Measurements from ENCODE around the gene CACNG4. TPM values are rescaled to one million over a fixed set of nuclear protein-coding genes. Genes with fewer than 3 reads are reported as not detected.

CACNG4 gene
- polyA plus RNA-seq (2012; ENCODE audit: insufficient read depth, insufficient read length, low read depth), result 16.0 TPM

DNA sequence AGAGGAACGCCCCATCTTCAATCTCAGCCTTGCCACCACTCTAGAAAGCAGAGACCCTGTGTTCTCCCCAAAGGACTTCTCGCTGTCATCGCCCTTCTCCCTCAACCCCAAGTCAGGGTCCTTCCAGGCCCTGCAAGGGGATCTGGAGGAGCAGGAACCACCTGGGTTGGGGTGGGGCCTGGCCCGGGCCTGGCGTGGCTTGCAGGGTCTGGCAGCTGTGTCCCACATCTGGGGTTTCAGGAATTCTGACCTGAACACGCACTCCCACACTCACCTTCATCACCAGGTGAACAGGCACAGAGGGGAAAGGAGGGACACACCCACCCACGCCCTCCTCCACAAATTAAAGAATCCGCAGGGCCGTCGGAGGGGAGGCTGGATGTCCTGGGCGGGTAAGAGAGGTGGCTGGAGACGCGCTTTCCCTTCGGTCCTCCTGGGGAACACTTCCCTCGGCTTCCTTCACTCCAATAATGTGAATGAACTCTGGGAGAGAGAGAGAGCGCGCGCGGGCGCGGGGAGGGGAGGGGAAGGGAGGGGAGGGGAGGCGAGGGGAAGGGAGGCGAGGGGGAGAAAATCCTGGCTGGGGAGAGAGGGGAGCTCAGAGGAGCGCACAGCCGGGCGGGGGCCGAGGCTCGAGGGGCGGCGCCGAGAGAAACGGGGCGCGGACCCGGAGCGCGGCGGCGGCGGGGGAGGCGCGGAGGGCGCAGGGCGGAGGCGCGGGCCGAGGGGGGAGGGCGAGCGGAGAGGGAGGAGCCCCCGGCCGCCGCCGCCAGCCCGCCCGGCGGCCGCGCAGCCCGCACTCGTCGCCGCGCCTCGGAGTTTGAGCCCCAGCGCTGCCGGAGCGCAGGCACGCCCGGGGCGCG is at the start of gene CACNG4:
Gene CACNG4 (plus strand): TSS at position 799 of the 863 bp plus-strand sequence. CDS start 205 bp downstream, outside the sequence.
- DNase-seq, result peak; percentile 61
- TF ChIP-seq, protein P1, sequence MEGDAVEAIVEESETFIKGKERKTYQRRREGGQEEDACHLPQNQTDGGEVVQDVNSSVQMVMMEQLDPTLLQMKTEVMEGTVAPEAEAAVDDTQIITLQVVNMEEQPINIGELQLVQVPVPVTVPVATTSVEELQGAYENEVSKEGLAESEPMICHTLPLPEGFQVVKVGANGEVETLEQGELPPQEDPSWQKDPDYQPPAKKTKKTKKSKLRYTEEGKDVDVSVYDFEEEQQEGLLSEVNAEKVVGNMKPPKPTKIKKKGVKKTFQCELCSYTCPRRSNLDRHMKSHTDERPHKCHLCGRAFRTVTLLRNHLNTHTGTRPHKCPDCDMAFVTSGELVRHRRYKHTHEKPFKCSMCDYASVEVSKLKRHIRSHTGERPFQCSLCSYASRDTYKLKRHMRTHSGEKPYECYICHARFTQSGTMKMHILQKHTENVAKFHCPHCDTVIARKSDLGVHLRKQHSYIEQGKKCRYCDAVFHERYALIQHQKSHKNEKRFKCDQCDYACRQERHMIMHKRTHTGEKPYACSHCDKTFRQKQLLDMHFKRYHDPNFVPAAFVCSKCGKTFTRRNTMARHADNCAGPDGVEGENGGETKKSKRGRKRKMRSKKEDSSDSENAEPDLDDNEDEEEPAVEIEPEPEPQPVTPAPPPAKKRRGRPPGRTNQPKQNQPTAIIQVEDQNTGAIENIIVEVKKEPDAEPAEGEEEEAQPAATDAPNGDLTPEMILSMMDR (IDR thresholded peaks at IDR 0.05; ENCODE audit: low read depth, low read length), result no peak
- Histone ChIP-seq H3K9me3 (no peaks in the 10 kb centered on the region), H3K4me1 (peaks cover 37% of the 10 kb centered on the region), H3K27me3 (no peaks in the 10 kb centered on the region), H3K4me3 (ENCODE audit: low read depth, low read length) (peak within 1 kb of the TSS; percentile 80), H3K36me3 (peaks cover 4% of the 10 kb centered on the region; the same call in 1 of the 2 replicates)

DNA sequence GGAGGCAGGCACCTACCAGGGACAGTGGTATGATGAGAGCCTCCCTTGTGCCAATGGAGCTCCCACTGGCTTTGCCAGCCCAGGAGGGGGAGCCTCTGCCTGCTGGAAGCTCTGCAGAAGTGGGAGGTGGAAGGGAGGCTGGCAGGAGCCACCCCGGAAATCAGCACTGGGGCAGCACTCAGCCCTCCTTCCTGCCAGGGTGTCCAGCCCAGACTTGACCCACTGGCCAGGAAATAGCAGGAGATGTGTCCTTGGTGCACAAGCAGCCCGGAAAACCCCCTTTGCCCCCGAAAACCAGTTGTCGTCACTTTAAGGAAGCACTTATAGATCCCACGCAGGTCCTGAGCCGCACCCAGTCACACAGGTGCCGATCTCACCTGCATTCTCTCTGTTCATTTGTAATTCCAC is 49.3 kb upstream of the CACNG4 start:
- no peak overlapping the region for H3K4me3 ChIP-seq (ENCODE audit: low read depth, low read length)
- H3K27me3 ChIP-seq, result no peaks in the 10 kb centered on the region
- DNase-seq, result peak; percentile 51
- no peaks in the 10 kb centered on the region; the same call in 1 of the 2 replicates for H3K4me1 ChIP-seq
- H3K36me3 ChIP-seq, result no peaks in the 10 kb centered on the region
- no peaks in the 10 kb centered on the region for H3K9me3 ChIP-seq
- TF ChIP-seq, protein P1 (IDR thresholded peaks at IDR 0.05; ENCODE audit: low read depth, low read length), result peak; percentile 62

DNA sequence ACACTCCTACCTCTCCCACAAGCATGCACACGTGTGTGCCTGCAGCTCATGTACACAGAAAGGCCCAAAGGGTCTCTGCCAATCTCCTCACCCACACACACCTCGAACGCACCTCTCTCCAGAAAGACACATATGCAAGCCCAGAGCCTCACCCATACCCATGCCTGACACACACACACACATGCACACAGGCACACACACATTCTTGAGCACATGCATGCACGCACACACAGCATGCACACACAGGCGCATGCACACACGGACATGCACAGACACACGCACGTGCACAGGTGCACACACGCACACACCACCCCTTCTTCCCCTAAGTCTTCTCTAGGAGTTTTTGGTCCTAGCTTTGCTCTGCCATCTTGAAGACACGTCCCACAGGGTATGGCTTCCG is 48.7 kb upstream of the CACNG4 start:
- no peaks in the 10 kb centered on the region for H3K27me3 ChIP-seq
- DNase-seq, result no peak

DNA sequence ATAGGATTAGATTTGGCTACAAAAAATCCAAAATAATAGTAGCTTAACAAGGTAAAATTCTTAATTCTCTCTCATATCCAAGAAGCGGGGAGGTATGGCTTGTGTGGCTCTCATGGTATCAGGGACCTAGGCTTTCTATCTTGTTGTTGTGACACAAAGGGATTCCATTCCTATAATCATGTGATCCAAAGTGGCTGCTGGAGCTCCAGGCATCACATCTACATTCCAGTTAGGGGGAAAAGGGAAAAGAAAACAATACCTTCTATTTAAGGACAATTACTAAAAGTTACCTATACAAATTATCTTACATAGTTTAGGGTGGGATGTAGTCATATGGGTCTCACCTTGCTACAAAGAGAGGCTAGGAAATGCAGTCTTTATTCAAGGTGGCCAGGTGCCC is 47.6 kb upstream of the CACNG4 start:
- no peaks in the 10 kb centered on the region; the same call in 1 of the 2 replicates for H3K4me1 ChIP-seq
- TF ChIP-seq, protein P1 (IDR thresholded peaks at IDR 0.05; ENCODE audit: low read depth, low read length), result no peak
- H3K4me3 ChIP-seq (ENCODE audit: low read depth, low read length), result no peak overlapping the region
- H3K36me3 ChIP-seq, result no peaks in the 10 kb centered on the region
- no peaks in the 10 kb centered on the region for H3K9me3 ChIP-seq
- H3K27me3 ChIP-seq, result no peaks in the 10 kb centered on the region
- no peak for DNase-seq

More for the DNA sequence above, 48.7 kb upstream of the CACNG4 start:
- Histone ChIP-seq H3K4me1 (no peaks in the 10 kb centered on the region; the same call in 1 of the 2 replicates), H3K36me3 (no peaks in the 10 kb centered on the region), H3K4me3 (ENCODE audit: low read depth, low read length) (no peak overlapping the region), H3K9me3 (no peaks in the 10 kb centered on the region)
- TF ChIP-seq, protein P1 (IDR thresholded peaks at IDR 0.05; ENCODE audit: low read depth, low read length), result no peak

DNA sequence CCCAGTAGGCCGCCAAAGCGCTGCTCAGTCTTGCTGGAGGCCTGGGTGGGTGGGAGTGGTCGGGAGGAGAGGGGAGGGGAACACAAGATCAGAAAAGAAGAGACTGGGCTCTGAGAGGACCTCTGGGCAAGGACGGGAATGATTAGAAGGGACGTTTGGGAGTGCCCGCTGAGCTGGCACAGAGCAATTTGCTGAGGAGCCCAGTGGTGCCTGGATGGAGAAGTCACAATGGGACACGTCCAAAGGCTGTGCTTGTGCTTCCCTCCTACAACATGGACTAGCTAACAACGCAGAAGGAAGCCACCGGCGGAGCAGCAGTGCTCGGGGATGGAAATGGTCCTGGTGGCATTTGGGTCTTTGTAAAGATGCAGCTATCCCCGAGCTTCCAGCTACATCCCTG is 45.6 kb upstream of the CACNG4 start:
- Histone ChIP-seq H3K4me3 (ENCODE audit: low read depth, low read length) (no peak overlapping the region), H3K36me3 (no peaks in the 10 kb centered on the region), H3K4me1 (no peaks in the 10 kb centered on the region; the same call in 1 of the 2 replicates), H3K9me3 (no peaks in the 10 kb centered on the region), H3K27me3 (no peaks in the 10 kb centered on the region)
- TF ChIP-seq, protein P1 (IDR thresholded peaks at IDR 0.05; ENCODE audit: low read depth, low read length), result no peak
- no peak for DNase-seq

DNA sequence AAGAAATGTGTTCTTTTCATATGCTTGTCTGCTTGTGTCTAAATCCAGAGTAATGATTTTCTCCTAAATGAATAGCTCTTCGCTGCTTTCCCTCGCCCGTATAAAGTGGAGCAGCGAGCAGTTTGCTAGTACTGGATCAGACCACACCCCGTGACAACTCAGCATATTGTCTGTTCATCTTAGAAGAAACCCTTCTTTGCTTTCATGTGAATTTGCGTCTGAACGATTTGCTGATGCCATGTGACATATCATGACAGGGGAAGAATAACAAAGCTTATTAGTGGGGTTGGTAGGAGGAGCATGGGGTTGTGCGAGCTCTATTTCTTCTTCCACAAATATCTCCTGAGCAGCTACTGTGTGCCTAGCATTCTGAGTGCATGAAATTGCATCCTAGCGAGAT is 44.1 kb upstream of the CACNG4 start:
- no peaks in the 10 kb centered on the region for H3K27me3 ChIP-seq
- H3K9me3 ChIP-seq, result no peaks in the 10 kb centered on the region
- no peak for DNase-seq
- H3K4me3 ChIP-seq (ENCODE audit: low read depth, low read length), result no peak overlapping the region
- H3K4me1 ChIP-seq, result no peaks in the 10 kb centered on the region; the same call in 1 of the 2 replicates
- H3K36me3 ChIP-seq, result no peaks in the 10 kb centered on the region
- TF ChIP-seq, protein P1 (IDR thresholded peaks at IDR 0.05; ENCODE audit: low read depth, low read length), result no peak

All from BE2C (cell line).